GM21447 (cell line): ENCODE results near the gene SLC39A2.
"Not testable (repeated sequence)": the region's sequence is repeated elsewhere in the genome, so short reads cannot be mapped to it uniquely, and the experiment has no call there.

Experiments used
- ATAC-seq: cut with Tn5 transposase; IDR thresholded peaks from one replicate; pipeline ENCODE4 v1.9.1; 2021; ENCODE audit not compliant: unreplicated experiment

SLC39A2 gene

DNA sequence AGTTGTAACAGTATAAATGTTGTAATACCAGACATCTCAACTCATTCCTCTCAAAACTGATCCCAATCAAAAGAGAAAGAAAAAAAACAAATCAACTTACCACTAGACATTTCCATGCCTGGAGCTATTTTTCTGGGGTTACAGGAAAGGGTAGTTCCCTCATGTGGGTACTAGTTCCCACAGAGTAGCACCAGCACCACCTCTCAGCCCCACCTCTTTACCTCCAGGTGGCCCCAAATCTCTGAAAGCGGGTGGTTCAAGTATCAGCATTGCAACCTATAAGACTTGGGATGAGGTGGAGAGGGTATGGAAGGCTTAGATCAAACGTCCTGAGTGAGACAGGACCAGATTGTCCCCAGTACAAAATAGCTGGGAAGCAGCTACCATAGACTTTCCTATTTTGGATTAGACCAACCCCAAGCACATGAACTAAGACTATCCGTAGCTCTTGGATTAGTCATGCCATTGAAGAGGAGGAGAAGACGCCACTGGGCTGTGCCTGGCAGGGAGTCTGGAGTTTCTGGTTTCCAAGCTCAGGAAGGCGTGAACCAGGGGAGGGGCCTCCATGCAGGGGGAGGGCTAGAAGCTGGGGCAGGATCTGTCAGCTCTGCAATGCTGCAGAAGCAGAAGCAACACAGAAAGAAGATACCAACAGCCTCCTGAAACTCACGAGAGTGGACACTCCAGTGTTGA is at the start of gene SLC39A2:
SLC39A2 (plus strand) TSS at position 620 of the 693 bp plus-strand sequence. CDS start 154 bp downstream, outside the sequence.
- no peak for ATAC-seq

DNA sequence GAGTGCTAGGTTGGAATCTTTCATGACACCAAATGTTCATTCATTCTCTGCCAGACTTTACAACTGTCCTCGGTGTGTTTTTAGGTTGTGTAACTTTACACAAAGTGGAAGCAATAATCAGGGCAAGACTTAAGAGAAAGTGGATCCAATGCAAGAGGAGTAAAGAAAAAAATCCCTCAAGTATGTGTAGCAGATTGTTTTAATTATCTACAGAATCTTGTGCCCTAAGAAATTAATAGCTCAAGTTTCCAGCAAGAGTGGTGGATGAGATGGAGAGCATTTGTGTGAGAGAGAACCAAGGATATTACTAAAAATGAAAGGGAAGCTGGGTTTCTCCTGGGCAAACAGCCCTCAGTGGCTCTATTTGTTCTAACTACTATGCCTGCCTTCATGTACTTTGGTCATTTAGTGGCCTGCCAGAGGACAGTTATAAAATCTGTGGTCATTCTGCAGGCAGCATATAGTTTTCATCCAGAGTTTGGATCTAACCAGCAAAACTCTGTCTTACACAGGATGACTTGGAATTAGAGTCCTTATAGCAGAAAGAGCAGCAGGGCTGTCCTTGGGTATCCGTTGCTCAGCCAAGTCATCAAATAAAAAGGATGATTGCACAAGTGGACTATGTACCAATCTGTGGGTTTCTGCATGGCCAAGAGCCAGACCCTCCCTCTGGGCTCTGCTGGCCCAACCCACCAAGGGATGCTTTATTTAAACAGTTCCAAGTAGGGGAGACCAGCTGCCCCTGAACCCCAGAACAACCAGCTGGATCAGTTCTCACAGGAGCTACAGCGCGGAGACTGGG is 44.2 kb upstream of the SLC39A2 start, which contains the start of gene RNASE2:
RNASE2 (plus strand) TSS at position 752 of the 802 bp plus-strand sequence. CDS start 285 bp downstream, outside the sequence.
- ATAC-seq: not testable (repeated sequence)

DNA sequence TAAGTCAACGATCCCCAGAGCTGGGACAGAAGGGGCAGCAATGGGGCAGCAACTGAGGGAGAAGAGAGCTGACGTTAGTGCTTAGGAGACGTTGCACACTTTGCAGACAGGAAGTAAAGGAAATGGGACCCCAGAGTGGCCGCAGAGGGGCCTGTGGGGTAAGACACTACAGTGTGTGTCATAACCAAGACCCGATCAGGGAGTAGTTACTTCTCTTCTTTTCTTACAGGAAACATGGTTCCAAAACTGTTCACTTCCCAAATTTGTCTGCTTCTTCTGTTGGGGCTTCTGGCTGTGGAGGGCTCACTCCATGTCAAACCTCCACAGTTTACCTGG is 43.6 kb upstream of the SLC39A2 start:
- not testable (repeated sequence) for ATAC-seq

GRCh38 chr14:20956376-20956976 is 42.6 kb upstream of the SLC39A2 start:
- ATAC-seq: no peak

- ATAC-seq: not testable (repeated sequence)
Measured at GRCh38 chr14:20958946-20959345, 40.1 kb upstream of the SLC39A2 start.

DNA sequence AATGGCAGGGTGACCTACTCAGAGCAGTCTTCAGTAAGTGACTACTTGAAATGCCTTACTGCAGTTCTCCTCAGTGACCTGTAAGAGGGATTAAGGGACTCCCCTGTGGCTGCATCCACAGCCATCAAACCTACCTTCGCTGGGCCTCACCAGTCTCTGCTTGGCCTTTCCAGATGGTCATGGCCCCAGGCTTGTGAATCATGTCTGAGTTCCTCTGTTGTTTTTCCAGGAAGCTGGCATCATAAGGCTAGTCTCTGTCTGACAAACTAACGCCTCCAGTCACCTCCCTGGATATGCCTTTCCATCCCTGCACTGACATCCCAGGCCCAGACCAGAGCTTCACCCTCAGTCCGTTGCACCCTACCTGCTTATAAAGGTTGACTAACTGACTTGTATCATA is 29.8 kb upstream of the SLC39A2 start:
- ATAC-seq: no peak

- ATAC-seq: peak; percentile 11
Measured at GRCh38 chr14:20970647-20970982, 28.5 kb upstream of the SLC39A2 start.

- ATAC-seq: peak; percentile 91
Measured at GRCh38 chr14:20970983-20971704, 27.9 kb upstream of the SLC39A2 start.

GRCh38 chr14:20971705-20972021 is 27.4 kb upstream of the SLC39A2 start:
- no peak for ATAC-seq

GRCh38 chr14:20973501-20973900 is 25.6 kb upstream of the SLC39A2 start:
- ATAC-seq: no peak

GRCh38 chr14:20976291-20976690 is 22.8 kb upstream of the SLC39A2 start:
- no peak for ATAC-seq

GRCh38 chr14:20978687-20979086 is 20.4 kb upstream of the SLC39A2 start:
- no peak for ATAC-seq

DNA sequence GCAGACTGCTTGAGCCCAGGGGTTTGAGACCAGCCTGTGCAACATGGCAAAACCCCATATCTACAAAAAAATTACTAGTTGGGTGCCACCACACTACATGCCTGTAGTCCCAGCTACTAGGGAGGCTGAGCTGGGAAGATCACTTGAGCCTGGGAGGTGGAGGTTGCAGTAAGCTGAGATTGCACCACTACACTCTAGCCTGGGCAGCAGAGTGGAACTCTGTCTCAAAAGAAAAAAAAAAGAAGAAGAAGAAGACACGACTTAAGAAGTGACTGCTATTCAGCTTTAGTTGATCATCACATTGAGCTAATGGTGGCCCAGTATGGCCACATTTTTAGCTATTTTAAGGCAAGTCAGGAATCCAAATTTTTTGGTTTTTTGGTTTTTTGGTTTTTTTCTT is 18.2 kb upstream of the SLC39A2 start:
- no peak for ATAC-seq

DNA sequence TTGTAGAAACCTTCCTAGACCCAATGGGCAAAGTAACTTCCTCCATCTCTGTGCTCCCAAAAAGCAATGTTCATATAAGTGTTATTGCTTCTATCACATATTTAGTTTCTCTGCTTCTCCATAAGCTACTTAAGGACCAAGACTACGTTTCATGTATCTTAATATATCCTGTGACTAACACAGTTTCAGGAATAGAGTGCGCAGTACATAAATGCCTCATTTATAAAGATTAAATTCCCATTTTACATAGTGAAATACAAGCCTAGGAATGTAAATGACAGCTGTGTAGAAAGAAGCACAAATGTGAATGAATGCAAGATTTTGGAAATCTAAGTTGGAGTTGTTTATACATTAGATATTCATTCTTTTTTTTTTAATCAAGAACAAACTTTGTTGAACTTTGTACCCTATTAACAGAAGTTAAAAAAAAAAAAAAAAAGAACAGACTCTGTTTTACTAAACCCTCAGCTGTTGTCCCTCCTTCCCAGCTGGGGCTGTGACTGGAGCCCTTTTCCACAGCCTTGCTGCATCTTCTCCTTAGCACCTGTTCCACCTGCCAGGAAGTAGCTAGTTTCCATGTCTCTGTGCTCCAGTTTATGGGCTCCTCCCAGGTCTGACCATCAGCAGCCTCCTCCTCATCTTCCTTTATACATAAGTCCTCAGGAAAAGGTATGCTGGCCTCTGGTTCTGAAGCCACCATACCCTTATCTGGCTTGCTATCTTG is 16.3 kb upstream of the SLC39A2 start:
- ATAC-seq: no peak

DNA sequence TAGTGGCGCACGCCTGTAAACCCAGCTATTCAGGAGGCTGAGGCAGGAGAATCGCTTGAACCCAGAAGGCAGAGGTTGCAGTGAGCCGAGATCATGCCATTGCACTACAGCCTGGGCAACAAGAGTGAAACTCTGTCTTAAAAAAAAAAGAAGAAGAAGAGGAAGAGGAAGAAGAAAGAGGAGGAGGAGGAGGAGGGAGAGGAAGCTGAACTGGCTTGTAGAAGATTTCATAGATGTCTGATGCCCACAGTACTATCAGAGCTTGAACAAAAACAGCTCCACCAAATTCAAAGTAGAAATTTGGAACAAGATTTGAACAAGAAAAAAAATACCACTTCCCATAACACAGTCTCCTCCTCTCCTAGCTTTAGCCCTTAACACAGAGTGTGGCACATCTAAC is 13.4 kb upstream of the SLC39A2 start:
- not testable (repeated sequence) for ATAC-seq

GRCh38 chr14:20986811-20987210 is 12.3 kb upstream of the SLC39A2 start:
- ATAC-seq: no peak

GRCh38 chr14:20988717-20989470 is 10.2 kb upstream of the SLC39A2 start:
- ATAC-seq: no peak

- ATAC-seq: no peak
Measured at GRCh38 chr14:20989471-20989786, 9.7 kb upstream of the SLC39A2 start.

GRCh38 chr14:20989787-20990600 is 9.1 kb upstream of the SLC39A2 start, which contains the start of gene METTL17:
Gene METTL17, plus strand, starts transcription at chr14:20989980. Its CDS starts 23 bp downstream, at chr14:20990003.
- ATAC-seq: peak; percentile 96
